ENCODE measurements around the gene OSCAR. TPM values are rescaled to one million over a fixed set of nuclear protein-coding genes. Genes with fewer than 3 reads are reported as not detected.

The OSCAR gene
- total and polyA plus RNA-seq, 2 of the 13 experiments (the other 11 are each of a cell fraction or from before 2014, with no cell fraction given): 1.9 TPM; not detected in 1

DNA sequence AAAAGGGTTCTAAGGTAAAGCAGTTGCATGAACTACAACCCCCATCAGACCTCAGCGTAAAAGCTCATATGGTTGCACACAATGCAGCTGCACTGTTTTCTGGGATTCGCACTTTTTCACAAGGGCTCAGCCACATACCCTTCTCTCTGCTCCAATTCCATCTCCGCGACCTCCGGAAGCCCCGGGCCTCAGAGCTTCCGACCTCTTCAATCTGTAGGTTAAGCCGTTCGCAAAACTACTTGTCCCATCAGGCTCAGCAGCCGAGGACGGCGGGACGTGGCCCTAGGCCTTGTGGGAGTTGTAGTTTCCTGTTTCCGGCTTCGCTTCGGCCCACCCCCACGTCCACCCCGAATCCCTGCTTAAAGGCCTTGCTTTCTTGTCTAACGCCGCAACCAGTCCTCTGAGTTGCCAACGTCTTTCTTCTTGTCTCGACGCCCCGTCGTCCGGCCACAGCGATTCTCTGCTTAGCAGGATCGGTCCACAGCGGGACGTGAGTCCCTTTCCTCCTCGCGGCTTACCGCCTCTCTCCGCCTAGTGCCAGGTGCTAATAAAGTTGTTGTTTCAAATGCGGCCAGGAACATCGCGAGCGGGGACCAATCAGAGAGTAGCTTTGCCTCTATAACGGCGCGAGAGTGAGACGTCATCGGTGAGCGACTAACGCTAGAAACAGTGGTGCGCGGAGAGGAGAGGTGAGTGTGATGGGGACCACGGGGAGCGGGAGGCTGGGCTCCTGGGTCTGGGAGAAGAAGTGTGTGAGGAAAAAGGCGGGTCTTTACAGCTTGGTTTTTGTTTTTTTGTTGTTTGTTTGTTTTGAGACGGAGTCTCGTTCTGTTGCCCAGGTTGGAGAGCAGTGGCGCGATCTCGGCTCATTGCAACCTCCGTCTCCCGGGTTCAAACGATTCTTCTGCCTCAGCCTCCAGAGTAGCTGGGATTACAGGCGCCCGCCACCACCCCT lies 14.8 kb upstream of the OSCAR start, which contains the start of the genes PRPF31 and TFPT (continued):
- TF ChIP-seq, protein P1, sequence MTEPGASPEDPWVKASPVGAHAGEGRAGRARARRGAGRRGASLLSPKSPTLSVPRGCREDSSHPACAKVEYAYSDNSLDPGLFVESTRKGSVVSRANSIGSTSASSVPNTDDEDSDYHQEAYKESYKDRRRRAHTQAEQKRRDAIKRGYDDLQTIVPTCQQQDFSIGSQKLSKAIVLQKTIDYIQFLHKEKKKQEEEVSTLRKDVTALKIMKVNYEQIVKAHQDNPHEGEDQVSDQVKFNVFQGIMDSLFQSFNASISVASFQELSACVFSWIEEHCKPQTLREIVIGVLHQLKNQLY (CRISPR knock-in tag; IDR thresholded peaks at IDR 0.05): 0 out of 2 replicates have a peak, but pooled peaks have one; percentile 8
- TF ChIP-seq ZNF260 (CRISPR knock-in tag; IDR thresholded peaks at IDR 0.05; ENCODE audit: borderline replicate concordance, low read depth): no peak
- TF ChIP-seq, protein P2, sequence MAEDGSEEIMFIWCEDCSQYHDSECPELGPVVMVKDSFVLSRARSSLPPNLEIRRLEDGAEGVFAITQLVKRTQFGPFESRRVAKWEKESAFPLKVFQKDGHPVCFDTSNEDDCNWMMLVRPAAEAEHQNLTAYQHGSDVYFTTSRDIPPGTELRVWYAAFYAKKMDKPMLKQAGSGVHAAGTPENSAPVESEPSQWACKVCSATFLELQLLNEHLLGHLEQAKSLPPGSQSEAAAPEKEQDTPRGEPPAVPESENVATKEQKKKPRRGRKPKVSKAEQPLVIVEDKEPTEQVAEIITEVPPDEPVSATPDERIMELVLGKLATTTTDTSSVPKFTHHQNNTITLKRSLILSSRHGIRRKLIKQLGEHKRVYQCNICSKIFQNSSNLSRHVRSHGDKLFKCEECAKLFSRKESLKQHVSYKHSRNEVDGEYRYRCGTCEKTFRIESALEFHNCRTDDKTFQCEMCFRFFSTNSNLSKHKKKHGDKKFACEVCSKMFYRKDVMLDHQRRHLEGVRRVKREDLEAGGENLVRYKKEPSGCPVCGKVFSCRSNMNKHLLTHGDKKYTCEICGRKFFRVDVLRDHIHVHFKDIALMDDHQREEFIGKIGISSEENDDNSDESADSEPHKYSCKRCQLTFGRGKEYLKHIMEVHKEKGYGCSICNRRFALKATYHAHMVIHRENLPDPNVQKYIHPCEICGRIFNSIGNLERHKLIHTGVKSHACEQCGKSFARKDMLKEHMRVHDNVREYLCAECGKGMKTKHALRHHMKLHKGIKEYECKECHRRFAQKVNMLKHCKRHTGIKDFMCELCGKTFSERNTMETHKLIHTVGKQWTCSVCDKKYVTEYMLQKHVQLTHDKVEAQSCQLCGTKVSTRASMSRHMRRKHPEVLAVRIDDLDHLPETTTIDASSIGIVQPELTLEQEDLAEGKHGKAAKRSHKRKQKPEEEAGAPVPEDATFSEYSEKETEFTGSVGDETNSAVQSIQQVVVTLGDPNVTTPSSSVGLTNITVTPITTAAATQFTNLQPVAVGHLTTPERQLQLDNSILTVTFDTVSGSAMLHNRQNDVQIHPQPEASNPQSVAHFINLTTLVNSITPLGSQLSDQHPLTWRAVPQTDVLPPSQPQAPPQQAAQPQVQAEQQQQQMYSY (CRISPR knock-in tag; IDR thresholded peaks at IDR 0.05): no peak
- TF ChIP-seq ZNF225 (CRISPR knock-in tag; IDR thresholded peaks at IDR 0.05): no peak
- peak; percentile 57; the same call in 1 of the 2 replicates for TF ChIP-seq ZNF768 (CRISPR knock-in tag; IDR thresholded peaks at IDR 0.05)
- TF ChIP-seq FOSL2 (CRISPR knock-in tag; IDR thresholded peaks at IDR 0.05): peak; percentile 48; the same call in 1 of the 2 replicates
- peak in 1 of 2 experiments; percentile 98; a peak in 2 of 4 replicates for TF ChIP-seq KLF16 (CRISPR knock-in tag; IDR thresholded peaks at IDR 0.05)
- TF ChIP-seq ZNF761 (CRISPR knock-in tag; conservative IDR thresholded peaks at IDR 0.05): no peak
- peak; percentile 100 for TF ChIP-seq GATAD1 (CRISPR knock-in tag; IDR thresholded peaks at IDR 0.05)
- TF ChIP-seq, protein P3, sequence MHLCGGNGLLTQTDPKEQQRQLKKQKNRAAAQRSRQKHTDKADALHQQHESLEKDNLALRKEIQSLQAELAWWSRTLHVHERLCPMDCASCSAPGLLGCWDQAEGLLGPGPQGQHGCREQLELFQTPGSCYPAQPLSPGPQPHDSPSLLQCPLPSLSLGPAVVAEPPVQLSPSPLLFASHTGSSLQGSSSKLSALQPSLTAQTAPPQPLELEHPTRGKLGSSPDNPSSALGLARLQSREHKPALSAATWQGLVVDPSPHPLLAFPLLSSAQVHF (CRISPR knock-in tag; IDR thresholded peaks at IDR 0.05): no peak
- peak; percentile 94 for TF ChIP-seq ZKSCAN1 (IDR thresholded peaks at IDR 0.05; ENCODE audit: low read length)
- no peak for TF ChIP-seq ZNF747 (CRISPR knock-in tag; IDR thresholded peaks at IDR 0.05; ENCODE audit: borderline replicate concordance)
- TF ChIP-seq ZNF644 (CRISPR knock-in tag; IDR thresholded peaks at IDR 0.05; ENCODE audit: low read depth): no peak
- peak; percentile 85 for TF ChIP-seq SRF (IDR thresholded peaks at IDR 0.05; ENCODE audit: low read depth, low read length)
- TF ChIP-seq ATM (IDR thresholded peaks at IDR 0.05; ENCODE audit: borderline replicate concordance): no peak
- TF ChIP-seq, protein P4, sequence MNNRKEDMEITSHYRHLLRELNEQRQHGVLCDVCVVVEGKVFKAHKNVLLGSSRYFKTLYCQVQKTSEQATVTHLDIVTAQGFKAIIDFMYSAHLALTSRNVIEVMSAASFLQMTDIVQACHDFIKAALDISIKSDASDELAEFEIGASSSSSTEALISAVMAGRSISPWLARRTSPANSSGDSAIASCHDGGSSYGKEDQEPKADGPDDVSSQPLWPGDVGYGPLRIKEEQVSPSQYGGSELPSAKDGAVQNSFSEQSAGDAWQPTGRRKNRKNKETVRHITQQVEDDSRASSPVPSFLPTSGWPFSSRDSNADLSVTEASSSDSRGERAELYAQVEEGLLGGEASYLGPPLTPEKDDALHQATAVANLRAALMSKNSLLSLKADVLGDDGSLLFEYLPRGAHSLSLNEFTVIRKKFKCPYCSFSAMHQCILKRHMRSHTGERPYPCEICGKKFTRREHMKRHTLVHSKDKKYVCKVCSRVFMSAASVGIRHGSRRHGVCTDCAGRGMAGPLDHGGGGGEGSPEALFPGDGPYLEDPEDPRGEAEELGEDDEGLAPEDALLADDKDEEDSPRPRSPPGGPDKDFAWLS (CRISPR knock-in tag; IDR thresholded peaks at IDR 0.05; ENCODE audit: borderline replicate concordance): 0 out of 2 replicates have a peak, but pooled peaks have one; percentile 63
- no peak for TF ChIP-seq ZNF790 (CRISPR knock-in tag; IDR thresholded peaks at IDR 0.05; ENCODE audit: borderline replicate concordance)
- no peak for TF ChIP-seq SP140L (CRISPR knock-in tag; IDR thresholded peaks at IDR 0.05; ENCODE audit: borderline replicate concordance)
- peak; percentile 68; the same call in 1 of the 2 replicates for TF ChIP-seq ZNF737 (CRISPR knock-in tag; IDR thresholded peaks at IDR 0.05; ENCODE audit: borderline replicate concordance)
- TF ChIP-seq SP1 (IDR thresholded peaks at IDR 0.05): no peak
- peak; percentile 90 for TF ChIP-seq SP1 (CRISPR knock-in tag; IDR thresholded peaks at IDR 0.05)
- TF ChIP-seq HOXD1 (CRISPR knock-in tag; IDR thresholded peaks at IDR 0.05): peak; percentile 13; the same call in 1 of the 2 replicates
- peak; percentile 99 for TF ChIP-seq THAP11 (CRISPR knock-in tag; IDR thresholded peaks at IDR 0.05)
- TF ChIP-seq HES4 (CRISPR knock-in tag; IDR thresholded peaks at IDR 0.05; ENCODE audit: borderline replicate concordance): peak; percentile 57; the same call in 1 of the 2 replicates
